Prostate gland (tissue), 2 donors: Measurements from ENCODE around the gene MS4A6E.

Experiments
- CTCF ChIP-seq, 4 experiments: fragments of 200-600 bp in 2 of 4; fragments of 450-650 bp in 2 of 4; sonication (generic) in 2 of 4; IDR thresholded peaks; 1 replicate in 3 of 4; 2 replicates in 1 of 4; pipeline ENCODE4 v1.5.1; 2016 to 2019; ENCODE audit warnings: antibody characterized with exemption in 4 of 4, mild to moderate bottlenecking in 2 of 4, moderate library complexity in 2 of 4
- POLR2A ChIP-seq: fragments of 450-650 bp; IDR thresholded peaks from one replicate; pipeline ENCODE4 v1.6.1; 2016; ENCODE audit warnings: antibody characterized with exemption, mild to moderate bottlenecking
- POLR2AphosphoS5 ChIP-seq: sonication (generic); formaldehyde crosslinking; IDR thresholded peaks from one replicate; pipeline ENCODE4 v1.6.1; 2017; ENCODE audit warnings: antibody characterized with exemption

- no peak for TF ChIP-seq CTCF (IDR thresholded peaks at IDR 0.05)
- TF ChIP-seq POLR2AphosphoS5, result no peak
- no peak for TF ChIP-seq POLR2A
These were observed 12.3 kb upstream of the MS4A6E start for GRCh38 chr11:60314635-60315321.
